Esophagus muscularis mucosa (tissue), 4 donors: ENCODE results near the gene SNX7. TPM values are rescaled to one million over a fixed set of nuclear protein-coding genes. Genes with fewer than 3 reads are reported as not detected.

Experiments used
- DNase-seq: peaks from one replicate; pipeline ENCODE4 v3.0.0-alpha.2; 2017; ENCODE audit errors: extremely low spot score
- H3K27ac ChIP-seq, 4 donors: fragments of 200-600 bp; sonication (generic); replicated peaks in 1 of 4; 1 replicate in 3 of 4; 2 replicates in 1 of 4; pipeline ENCODE4 v1.5.1; 2016 to 2019; ENCODE audit warnings: mild to moderate bottlenecking in 1 of 4
- H3K27me3 ChIP-seq, 4 donors: fragments of 200-600 bp; sonication (generic); one replicate each; pipeline versions ENCODE4 v1.5.1 to v1.6.0; 2016 to 2019
- H3K36me3 ChIP-seq, 4 donors: fragments of 200-600 bp; sonication (generic); one replicate each; pipeline ENCODE4 v1.5.1; 2016 to 2019
- H3K4me1 ChIP-seq, 4 donors: fragments of 200-600 bp; sonication (generic); one replicate each; pipeline ENCODE4 v1.5.1; 2016 to 2019
- H3K4me3 ChIP-seq, 4 donors: fragments of 200-600 bp; sonication (generic); 1 replicate in 2 of 4; 2 replicates in 2 of 4; pipeline ENCODE4 v1.5.1; 2016 to 2019; ENCODE audit warnings: mild to moderate bottlenecking in 4 of 4, moderate library complexity in 1 of 4
- H3K9me3 ChIP-seq, 4 donors: fragments of 200-600 bp; sonication (generic); 1 replicate in 3 of 4; 2 replicates in 1 of 4; pipeline ENCODE4 v1.5.1; 2016 to 2019
- EP300 ChIP-seq: sonication (generic); formaldehyde crosslinking; IDR thresholded peaks from one replicate; pipeline ENCODE4 v1.6.1; 2017; ENCODE audit warnings: antibody characterized with exemption
- POLR2A ChIP-seq: fragments of 450-650 bp; IDR thresholded peaks from one replicate; pipeline ENCODE4 v1.6.1; 2017; ENCODE audit warnings: antibody characterized with exemption, moderate library complexity, mild to moderate bottlenecking, low read depth
- POLR2AphosphoS5 ChIP-seq, 2 donors: sonication (generic); formaldehyde crosslinking; IDR thresholded peaks; one replicate each; pipeline ENCODE4 v1.6.1; 2017; ENCODE audit warnings: antibody characterized with exemption in 2 of 2
- WGBS: methylation state at CpG from one replicate; pipeline ENCODE4 v1.1.5; 2018; 5-methylcytosine and 5-hydroxymethylcytosine counted together
- intact Hi-C: fragments of 100-400 bp; cut with DNase I; formaldehyde crosslinking; loops from one replicate; pipeline ENCODE4 v1.15.1; 2023
- total RNA-seq, 4 donors: library from RNA; depleted of rRNA; stranded (reverse); fragments of >200 nt; gene quantifications; one replicate each; pipeline versions ENCODE4 v1.1.0 to v1.2.1, GENCODE V29; 2016
- TF ChIP-seq, protein P1 (sequence below), 3 experiments: fragments of 200-600 bp in 2 of 3; fragments of 450-650 bp in 1 of 3; sonication (generic) in 2 of 3; IDR thresholded peaks; one replicate each; pipeline ENCODE4 v1.5.1; 2017 to 2019; ENCODE audit warnings: antibody characterized with exemption in 3 of 3, mild to moderate bottlenecking in 2 of 3, moderate library complexity in 1 of 3

The SNX7 gene
- total RNA-seq, 4 donors from 2014 or later: 27.5 to 40.5 (median 32.0) TPM

DNA sequence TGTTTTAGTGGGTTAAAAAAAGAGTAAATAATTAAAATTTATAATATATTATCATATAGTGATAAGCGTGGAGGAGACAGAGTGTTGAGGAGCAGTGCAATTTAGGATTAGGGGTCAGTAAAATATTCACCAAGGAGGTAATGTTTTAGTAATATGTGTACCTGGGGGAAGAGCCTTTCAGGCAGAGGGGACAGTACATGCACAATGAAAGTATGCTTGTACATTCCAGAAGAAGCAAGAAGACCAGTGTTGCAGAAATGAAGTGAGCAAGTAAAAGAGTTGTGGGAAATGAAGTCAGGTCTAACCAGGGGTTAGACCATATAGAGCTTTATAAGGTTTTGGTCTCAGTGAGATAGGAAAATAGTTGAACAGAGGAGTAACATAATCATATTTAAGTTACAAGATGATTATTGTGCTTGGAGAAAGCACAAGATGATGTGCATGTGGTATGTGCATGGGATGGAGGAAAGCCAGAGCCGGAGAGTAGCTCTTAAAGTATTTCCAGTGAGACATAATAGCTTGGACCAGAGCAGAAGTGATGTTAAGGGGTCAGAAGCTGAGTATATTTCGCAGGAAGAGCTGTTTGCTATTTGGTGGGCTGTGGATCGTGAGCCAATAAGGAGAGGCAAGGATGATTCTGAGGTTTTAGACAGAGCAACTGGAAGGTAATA is 44.8 kb downstream of the SNX7 start:
- no peak for DNase-seq
- H3K27me3 ChIP-seq: no peaks in the 10 kb centered on the region
- peaks cover 0 to 28% (median 12%) of the 10 kb centered on the region in 4 donors for H3K36me3 ChIP-seq
- intact Hi-C loops: no loop called here
- no peaks in the 10 kb centered on the region for H3K9me3 ChIP-seq
- H3K4me1 ChIP-seq: no peaks in the 10 kb centered on the region
- 66% methylated on average over 4 of the region's 4 CpGs for WGBS
- H3K27ac ChIP-seq: no peak overlapping the region
- TF ChIP-seq POLR2A (no peak), EP300 (no peak), POLR2AphosphoS5 (IDR thresholded peaks at IDR 0.05) (no peak)
- TF ChIP-seq, protein P1, sequence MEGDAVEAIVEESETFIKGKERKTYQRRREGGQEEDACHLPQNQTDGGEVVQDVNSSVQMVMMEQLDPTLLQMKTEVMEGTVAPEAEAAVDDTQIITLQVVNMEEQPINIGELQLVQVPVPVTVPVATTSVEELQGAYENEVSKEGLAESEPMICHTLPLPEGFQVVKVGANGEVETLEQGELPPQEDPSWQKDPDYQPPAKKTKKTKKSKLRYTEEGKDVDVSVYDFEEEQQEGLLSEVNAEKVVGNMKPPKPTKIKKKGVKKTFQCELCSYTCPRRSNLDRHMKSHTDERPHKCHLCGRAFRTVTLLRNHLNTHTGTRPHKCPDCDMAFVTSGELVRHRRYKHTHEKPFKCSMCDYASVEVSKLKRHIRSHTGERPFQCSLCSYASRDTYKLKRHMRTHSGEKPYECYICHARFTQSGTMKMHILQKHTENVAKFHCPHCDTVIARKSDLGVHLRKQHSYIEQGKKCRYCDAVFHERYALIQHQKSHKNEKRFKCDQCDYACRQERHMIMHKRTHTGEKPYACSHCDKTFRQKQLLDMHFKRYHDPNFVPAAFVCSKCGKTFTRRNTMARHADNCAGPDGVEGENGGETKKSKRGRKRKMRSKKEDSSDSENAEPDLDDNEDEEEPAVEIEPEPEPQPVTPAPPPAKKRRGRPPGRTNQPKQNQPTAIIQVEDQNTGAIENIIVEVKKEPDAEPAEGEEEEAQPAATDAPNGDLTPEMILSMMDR (IDR thresholded peaks at IDR 0.05): no peak
- H3K4me3 ChIP-seq: no peak overlapping the region

DNA sequence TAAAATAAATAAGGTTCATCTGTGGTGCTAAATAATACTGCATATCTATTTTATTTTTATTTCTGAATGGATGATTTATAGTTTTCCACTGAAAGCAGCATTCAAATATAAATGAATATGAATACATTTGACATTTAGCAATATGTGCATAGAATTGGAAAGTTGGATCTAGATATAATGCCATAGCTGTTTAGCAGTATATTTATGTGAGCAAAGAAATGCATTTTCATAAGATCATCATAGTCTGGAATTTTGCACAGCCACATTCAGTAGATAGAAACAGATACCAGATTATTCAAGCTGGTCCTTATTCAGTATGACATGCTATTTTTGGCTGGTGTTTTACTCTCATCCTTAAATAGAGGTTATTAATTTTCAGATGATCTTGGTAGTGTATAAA is 46.0 kb downstream of the SNX7 start:
- intact Hi-C loops: no loop called here
- DNase-seq: no peak
- TF ChIP-seq EP300 (no peak), POLR2AphosphoS5 (IDR thresholded peaks at IDR 0.05) (no peak), POLR2A (no peak)
- TF ChIP-seq, protein P1 (IDR thresholded peaks at IDR 0.05): no peak
- peaks cover 0 to 31% (median 16%) of the 10 kb centered on the region in 4 donors for H3K36me3 ChIP-seq
- no peak overlapping the region for H3K27ac ChIP-seq
- no peak overlapping the region for H3K4me3 ChIP-seq
- no peaks in the 10 kb centered on the region for H3K9me3 ChIP-seq
- H3K4me1 ChIP-seq: no peaks in the 10 kb centered on the region
- no peaks in the 10 kb centered on the region for H3K27me3 ChIP-seq

DNA sequence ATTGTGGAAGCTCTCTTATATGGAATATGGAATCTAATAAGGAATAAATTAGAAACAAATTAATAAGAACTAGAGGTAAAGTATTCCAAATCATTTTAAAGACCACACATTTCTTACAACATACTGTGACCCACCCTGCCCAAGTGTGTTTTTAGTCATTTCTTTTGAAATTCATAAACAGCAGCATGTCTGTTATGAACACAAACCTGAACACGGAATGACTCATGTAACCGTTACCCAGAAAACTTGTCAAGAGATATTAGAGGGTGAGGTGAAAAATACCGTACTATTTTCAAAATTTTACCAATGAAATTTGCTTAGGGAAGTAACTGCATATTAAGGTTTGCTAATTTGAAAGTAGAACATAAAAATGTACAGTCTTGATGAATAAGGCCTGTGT is 48.4 kb downstream of the SNX7 start:
- H3K27me3 ChIP-seq: no peaks in the 10 kb centered on the region
- 94% methylated on average over 3 of the region's 3 CpGs for WGBS
- H3K4me1 ChIP-seq: no peaks in the 10 kb centered on the region
- H3K27ac ChIP-seq: no peak overlapping the region
- H3K4me3 ChIP-seq: no peak overlapping the region
- intact Hi-C loops: no loop called here
- no peak for TF ChIP-seq POLR2A
- no peak for TF ChIP-seq POLR2AphosphoS5 (IDR thresholded peaks at IDR 0.05)
- TF ChIP-seq, protein P1 (IDR thresholded peaks at IDR 0.05): no peak
- TF ChIP-seq EP300: no peak
- no peaks in the 10 kb centered on the region for H3K9me3 ChIP-seq
- DNase-seq: no peak
- peaks cover 0 to 26% (median 13%) of the 10 kb centered on the region in 4 donors for H3K36me3 ChIP-seq

DNA sequence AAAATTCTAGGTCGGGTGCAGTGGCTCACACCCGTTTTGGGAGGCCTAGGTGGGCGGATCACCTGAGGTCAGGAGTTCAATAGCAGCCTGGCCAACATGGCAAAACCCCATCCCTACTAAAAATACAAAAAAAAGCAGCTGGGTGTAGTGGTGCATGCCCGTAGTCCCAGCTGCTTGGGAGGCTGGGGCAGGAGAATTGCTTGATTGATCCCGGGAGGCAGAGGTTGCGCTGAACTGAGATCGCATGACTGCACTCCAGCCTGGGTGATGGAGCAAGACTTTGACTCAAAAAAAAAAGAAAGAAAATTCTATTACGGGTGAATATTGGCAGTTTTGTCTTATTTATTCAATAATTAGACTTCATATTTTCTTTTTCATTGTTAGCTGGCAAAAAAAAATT is 62.1 kb downstream of the SNX7 start:
- no peaks in the 10 kb centered on the region for H3K4me1 ChIP-seq
- no peak for TF ChIP-seq POLR2AphosphoS5 (IDR thresholded peaks at IDR 0.05)
- no peak for TF ChIP-seq EP300
- TF ChIP-seq, protein P1 (IDR thresholded peaks at IDR 0.05): no peak
- TF ChIP-seq POLR2A: no peak
- no peaks in the 10 kb centered on the region for H3K27me3 ChIP-seq
- no peak overlapping the region for H3K4me3 ChIP-seq
- DNase-seq: no peak
- no peaks in the 10 kb centered on the region for H3K9me3 ChIP-seq
- intact Hi-C loops: no loop called here
- peaks cover 0 to 13% (median 0%) of the 10 kb centered on the region in 4 donors for H3K36me3 ChIP-seq
- H3K27ac ChIP-seq: no peak overlapping the region
- WGBS: 90% methylated on average over 8 of the region's 8 CpGs
